Measurements from ENCODE around the gene CSTPP1. TPM values are rescaled to one million over a fixed set of nuclear protein-coding genes. Genes with fewer than 3 reads are reported as not detected.
"Not testable (repeated sequence)": the region's sequence is repeated elsewhere in the genome, so short reads cannot be mapped to it uniquely, and the experiment has no call there.

The CSTPP1 gene
- total RNA-seq, 3 donors from 2014 or later (not counting 1 experiment from before 2014, with no cell fraction given): 16.2 to 17.8 (median 16.9) TPM

DNA sequence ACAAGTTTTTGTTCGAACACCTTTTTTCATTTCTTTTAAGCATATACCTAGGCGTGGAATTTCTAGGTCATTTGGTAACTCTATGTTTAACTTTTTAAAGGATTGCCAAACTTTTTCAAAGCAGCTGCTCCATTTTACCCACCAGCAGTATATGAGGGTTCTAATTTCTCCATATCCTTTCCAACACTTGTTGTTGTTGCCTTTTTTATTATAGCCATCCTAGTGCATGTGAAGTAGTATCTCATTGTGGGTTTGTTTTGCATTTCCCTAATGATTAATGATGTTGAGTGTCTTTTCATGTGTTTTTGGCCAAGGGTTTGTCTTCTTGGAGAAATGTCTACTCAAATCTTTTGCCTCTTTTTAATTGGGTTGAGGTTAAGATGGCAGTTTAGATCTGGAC, 24.5 kb downstream of the CSTPP1 start:
- no peak overlapping the region for H3K27ac ChIP-seq (ENCODE audit: low read length)
- no peak overlapping the region for H3K4me3 ChIP-seq (ENCODE audit: low read length)
- Mint-ChIP-seq H3K9me3 (no peaks in the 10 kb centered on the region), H3K4me1 (no peaks in the 10 kb centered on the region), H3K27ac (no peak overlapping the region), H3K4me3 (no peak overlapping the region), H3K27me3 (ENCODE audit: low read depth in 2 of 2) (no peaks in the 10 kb centered on the region), H3K36me3 (no peaks in the 10 kb centered on the region)
- H3K27me3 ChIP-seq (ENCODE audit: control insufficient read depth, insufficient read depth, low read length): no peaks in the 10 kb centered on the region
- WGBS (ENCODE audit: insufficient coverage): 100% methylated on average over 1 of the region's 2 CpGs
- TF ChIP-seq, protein P1, sequence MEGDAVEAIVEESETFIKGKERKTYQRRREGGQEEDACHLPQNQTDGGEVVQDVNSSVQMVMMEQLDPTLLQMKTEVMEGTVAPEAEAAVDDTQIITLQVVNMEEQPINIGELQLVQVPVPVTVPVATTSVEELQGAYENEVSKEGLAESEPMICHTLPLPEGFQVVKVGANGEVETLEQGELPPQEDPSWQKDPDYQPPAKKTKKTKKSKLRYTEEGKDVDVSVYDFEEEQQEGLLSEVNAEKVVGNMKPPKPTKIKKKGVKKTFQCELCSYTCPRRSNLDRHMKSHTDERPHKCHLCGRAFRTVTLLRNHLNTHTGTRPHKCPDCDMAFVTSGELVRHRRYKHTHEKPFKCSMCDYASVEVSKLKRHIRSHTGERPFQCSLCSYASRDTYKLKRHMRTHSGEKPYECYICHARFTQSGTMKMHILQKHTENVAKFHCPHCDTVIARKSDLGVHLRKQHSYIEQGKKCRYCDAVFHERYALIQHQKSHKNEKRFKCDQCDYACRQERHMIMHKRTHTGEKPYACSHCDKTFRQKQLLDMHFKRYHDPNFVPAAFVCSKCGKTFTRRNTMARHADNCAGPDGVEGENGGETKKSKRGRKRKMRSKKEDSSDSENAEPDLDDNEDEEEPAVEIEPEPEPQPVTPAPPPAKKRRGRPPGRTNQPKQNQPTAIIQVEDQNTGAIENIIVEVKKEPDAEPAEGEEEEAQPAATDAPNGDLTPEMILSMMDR (IDR thresholded peaks at IDR 0.05): no peak
- DNase-seq: no peak
- H3K4me1 ChIP-seq (ENCODE audit: control insufficient read depth, insufficient read depth, low read length): no peaks in the 10 kb centered on the region
- H3K36me3 ChIP-seq (ENCODE audit: control insufficient read depth, insufficient read depth, low read length): no peaks in the 10 kb centered on the region
- ATAC-seq: no peak
- no peaks in the 10 kb centered on the region for H3K9me3 ChIP-seq (ENCODE audit: control insufficient read depth, insufficient read depth, low read length)
- intact Hi-C loops (cut with micrococcal nuclease): no loop called here

DNA sequence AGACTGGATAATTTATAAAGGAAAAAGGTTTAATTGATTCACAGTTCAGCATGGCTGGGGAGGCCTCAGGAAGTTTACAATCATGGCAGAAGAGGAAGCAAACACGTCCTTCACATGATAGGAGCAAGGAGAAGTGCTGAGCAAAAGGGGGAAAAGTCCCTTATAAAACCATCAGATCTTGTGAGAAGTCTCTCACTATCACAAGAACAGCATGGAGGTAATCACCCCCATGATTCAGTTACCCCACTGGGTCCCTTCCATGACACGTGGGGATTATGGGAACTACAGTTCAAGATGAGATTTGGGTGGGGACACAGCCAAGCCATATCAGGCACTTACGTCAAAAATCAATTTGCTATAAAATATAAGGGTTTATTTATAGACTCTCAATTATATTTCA, 25.3 kb downstream of the CSTPP1 start:
- ATAC-seq; H3K9me3 ChIP-seq (ENCODE audit: control insufficient read depth, insufficient read depth, low read length); H3K4me1 ChIP-seq (ENCODE audit: control insufficient read depth, insufficient read depth, low read length); H3K27ac ChIP-seq (ENCODE audit: low read length); DNase-seq; H3K36me3 ChIP-seq (ENCODE audit: control insufficient read depth, insufficient read depth, low read length); H3K27ac Mint-ChIP-seq; H3K4me3 Mint-ChIP-seq; intact Hi-C loops (cut with micrococcal nuclease); H3K4me1 Mint-ChIP-seq; H3K9me3 Mint-ChIP-seq; H3K27me3 Mint-ChIP-seq (ENCODE audit: low read depth in 2 of 2); H3K27me3 ChIP-seq (ENCODE audit: control insufficient read depth, insufficient read depth, low read length); H3K36me3 Mint-ChIP-seq; H3K4me3 ChIP-seq (ENCODE audit: low read length): not testable (repeated sequence)
- 56% methylated on average over 1 of the region's 3 CpGs for WGBS (ENCODE audit: insufficient coverage)

DNA sequence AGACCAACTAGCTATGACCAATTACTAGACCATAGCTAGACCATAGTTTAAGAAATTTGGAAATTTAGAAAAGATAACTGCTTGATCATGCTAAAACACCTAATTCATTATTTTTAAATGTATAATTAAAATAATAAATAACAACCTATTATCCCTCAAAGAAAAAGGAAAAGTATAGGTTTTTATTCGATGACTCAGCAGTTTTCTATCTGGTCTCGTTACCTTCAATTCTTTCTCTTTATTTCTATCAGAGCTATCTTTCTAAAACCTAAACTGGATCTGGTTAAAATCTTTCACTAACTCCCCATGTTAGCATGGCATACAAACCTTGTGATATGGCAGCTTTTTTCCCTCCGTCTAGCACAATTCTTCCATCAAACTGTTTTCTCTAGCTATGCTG, 27.3 kb downstream of the CSTPP1 start:
- Mint-ChIP-seq H3K4me1 (no peaks in the 10 kb centered on the region), H3K27me3 (ENCODE audit: low read depth in 2 of 2) (no peaks in the 10 kb centered on the region), H3K4me3 (no peak overlapping the region), H3K36me3 (no peaks in the 10 kb centered on the region), H3K27ac (no peak overlapping the region), H3K9me3 (no peaks in the 10 kb centered on the region)
- TF ChIP-seq, protein P1 (IDR thresholded peaks at IDR 0.05): no peak
- no peaks in the 10 kb centered on the region for H3K36me3 ChIP-seq (ENCODE audit: control insufficient read depth, insufficient read depth, low read length)
- no peaks in the 10 kb centered on the region for H3K27me3 ChIP-seq (ENCODE audit: control insufficient read depth, insufficient read depth, low read length)
- no peaks in the 10 kb centered on the region for H3K4me1 ChIP-seq (ENCODE audit: control insufficient read depth, insufficient read depth, low read length)
- no peak for DNase-seq
- no peak overlapping the region for H3K27ac ChIP-seq (ENCODE audit: low read length)
- 91% methylated on average over 3 of the region's 3 CpGs for WGBS (ENCODE audit: insufficient coverage)
- intact Hi-C loops (cut with micrococcal nuclease): no loop called here
- no peak for ATAC-seq
- H3K4me3 ChIP-seq (ENCODE audit: low read length): no peak overlapping the region
- H3K9me3 ChIP-seq (ENCODE audit: control insufficient read depth, insufficient read depth, low read length): no peaks in the 10 kb centered on the region

DNA sequence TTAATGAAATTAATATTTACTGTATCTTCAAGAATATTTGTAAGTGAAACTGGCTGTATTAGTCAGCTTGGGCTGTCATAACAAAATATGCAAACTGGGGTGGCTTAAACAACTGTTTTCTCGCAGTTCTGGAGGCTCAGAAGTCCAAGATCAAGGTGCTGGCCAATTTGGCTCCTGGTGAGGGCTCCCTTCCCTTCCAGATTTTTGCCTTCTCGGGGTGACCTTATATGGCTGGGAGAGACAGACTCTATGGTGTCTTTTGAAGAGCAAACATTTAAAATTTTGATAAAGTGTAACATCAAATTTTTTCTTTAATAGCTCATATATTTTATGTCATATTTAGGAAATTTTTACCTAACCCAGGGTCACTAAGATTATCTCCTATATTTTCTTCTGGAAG, 30.2 kb downstream of the CSTPP1 start:
- H3K27me3 Mint-ChIP-seq (ENCODE audit: low read depth in 2 of 2): no peaks in the 10 kb centered on the region
- WGBS (ENCODE audit: insufficient coverage): 91% methylated on average over 1 of the region's 2 CpGs
- H3K4me1 Mint-ChIP-seq: no peaks in the 10 kb centered on the region
- DNase-seq: no peak
- TF ChIP-seq, protein P1 (IDR thresholded peaks at IDR 0.05): no peak
- no peaks in the 10 kb centered on the region for H3K36me3 ChIP-seq (ENCODE audit: control insufficient read depth, insufficient read depth, low read length)
- intact Hi-C loops (cut with micrococcal nuclease): no loop called here
- H3K4me3 ChIP-seq (ENCODE audit: low read length): no peak overlapping the region
- H3K36me3 Mint-ChIP-seq: no peaks in the 10 kb centered on the region
- H3K27ac ChIP-seq (ENCODE audit: low read length): no peak overlapping the region
- ATAC-seq: no peak
- H3K9me3 ChIP-seq (ENCODE audit: control insufficient read depth, insufficient read depth, low read length): no peaks in the 10 kb centered on the region
- no peaks in the 10 kb centered on the region for H3K27me3 ChIP-seq (ENCODE audit: control insufficient read depth, insufficient read depth, low read length)
- H3K27ac Mint-ChIP-seq: no peak overlapping the region
- no peaks in the 10 kb centered on the region for H3K9me3 Mint-ChIP-seq
- no peaks in the 10 kb centered on the region for H3K4me1 ChIP-seq (ENCODE audit: control insufficient read depth, insufficient read depth, low read length)
- no peak overlapping the region for H3K4me3 Mint-ChIP-seq
